GM10266 (cell line): ENCODE measurements around the gene ZSCAN5A.
"Not testable (repeated sequence)": the region's sequence is repeated elsewhere in the genome, so short reads cannot be mapped to it uniquely, and the experiment has no call there.

Source experiments
- DNase-seq: peaks from one replicate; pipeline ENCODE4 v3.0.0; 2012; ENCODE audit errors: extremely low spot score
- TF ChIP-seq, protein P1 (sequence below): IDR thresholded peaks from 2 replicates; pipeline ENCODE4 v1.5.1; 2012; ENCODE audit warnings: mild to moderate bottlenecking, low read depth; ENCODE audit not compliant: control insufficient read depth, insufficient read depth; ENCODE audit errors: missing control alignments

Gene ZSCAN5A

GRCh38 chr19:56252699-56253422 lies 61.8 kb downstream of the ZSCAN5A start:
- peak; percentile 49 for DNase-seq
- TF ChIP-seq, protein P1, sequence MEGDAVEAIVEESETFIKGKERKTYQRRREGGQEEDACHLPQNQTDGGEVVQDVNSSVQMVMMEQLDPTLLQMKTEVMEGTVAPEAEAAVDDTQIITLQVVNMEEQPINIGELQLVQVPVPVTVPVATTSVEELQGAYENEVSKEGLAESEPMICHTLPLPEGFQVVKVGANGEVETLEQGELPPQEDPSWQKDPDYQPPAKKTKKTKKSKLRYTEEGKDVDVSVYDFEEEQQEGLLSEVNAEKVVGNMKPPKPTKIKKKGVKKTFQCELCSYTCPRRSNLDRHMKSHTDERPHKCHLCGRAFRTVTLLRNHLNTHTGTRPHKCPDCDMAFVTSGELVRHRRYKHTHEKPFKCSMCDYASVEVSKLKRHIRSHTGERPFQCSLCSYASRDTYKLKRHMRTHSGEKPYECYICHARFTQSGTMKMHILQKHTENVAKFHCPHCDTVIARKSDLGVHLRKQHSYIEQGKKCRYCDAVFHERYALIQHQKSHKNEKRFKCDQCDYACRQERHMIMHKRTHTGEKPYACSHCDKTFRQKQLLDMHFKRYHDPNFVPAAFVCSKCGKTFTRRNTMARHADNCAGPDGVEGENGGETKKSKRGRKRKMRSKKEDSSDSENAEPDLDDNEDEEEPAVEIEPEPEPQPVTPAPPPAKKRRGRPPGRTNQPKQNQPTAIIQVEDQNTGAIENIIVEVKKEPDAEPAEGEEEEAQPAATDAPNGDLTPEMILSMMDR, result peak; percentile 74

DNA sequence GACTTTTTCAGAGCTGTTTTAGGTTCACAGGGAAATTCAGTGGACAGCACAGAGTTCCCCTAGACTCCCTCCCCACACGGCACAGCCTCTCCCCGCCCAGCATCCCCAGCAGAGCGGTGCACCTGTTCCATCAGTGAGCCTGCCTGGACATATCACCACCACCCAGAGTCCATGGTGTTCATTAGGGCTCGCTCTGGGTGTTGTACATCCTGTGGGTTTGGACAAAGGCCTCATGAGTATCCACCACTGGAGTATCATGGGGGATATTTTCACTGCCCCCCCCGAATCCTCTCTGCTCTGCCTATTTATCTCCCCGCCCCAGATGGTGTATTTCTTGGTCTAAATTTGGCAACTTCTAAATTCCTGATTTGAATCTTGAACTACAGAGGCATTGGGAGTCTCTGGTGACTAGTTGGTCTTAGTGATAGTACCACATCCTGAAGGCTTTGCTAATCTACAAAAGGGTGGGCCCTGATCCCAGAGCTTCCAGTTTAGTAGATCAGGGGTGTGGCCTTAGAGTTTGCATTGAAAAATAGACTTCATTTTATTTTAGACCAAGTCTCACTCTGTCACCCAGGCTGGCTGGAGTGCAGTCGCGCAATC lies 65.8 kb downstream of the ZSCAN5A start:
- DNase-seq, result not testable (repeated sequence)

GRCh38 chr19:56245764-56246163 lies 68.9 kb downstream of the ZSCAN5A start:
- not testable (repeated sequence) for DNase-seq

DNA sequence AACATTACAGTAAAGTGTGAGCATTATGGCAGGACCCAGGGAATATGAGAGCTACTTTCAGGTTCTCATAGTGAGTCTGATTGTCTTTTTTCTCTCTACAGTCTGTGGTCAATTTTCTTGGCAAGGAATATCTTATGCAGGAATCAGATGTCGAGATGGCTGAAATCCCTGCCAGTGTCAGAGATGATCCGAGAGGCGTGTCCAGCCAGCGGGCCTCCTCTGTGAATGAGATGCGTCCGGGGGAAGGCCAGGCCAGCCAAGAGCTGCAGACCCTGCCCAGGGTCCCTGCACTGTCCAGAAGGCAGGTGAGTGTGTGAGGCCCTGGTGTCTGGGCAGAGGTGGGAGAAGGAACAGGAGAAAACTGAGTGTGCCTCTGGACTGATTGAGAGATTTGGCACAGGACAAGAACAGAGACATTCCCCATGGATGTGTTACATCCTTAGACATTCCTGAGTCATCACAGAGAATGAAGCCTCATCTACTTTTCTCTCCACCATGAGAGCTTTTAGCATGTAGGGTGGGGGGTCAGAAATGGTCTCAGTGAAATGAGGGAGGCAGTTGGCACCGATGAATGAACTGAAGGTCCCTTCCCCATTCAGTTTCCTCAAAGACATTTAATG lies 69.4 kb downstream of the ZSCAN5A start:
- no peak for DNase-seq
- TF ChIP-seq, protein P1, result no peak

DNA sequence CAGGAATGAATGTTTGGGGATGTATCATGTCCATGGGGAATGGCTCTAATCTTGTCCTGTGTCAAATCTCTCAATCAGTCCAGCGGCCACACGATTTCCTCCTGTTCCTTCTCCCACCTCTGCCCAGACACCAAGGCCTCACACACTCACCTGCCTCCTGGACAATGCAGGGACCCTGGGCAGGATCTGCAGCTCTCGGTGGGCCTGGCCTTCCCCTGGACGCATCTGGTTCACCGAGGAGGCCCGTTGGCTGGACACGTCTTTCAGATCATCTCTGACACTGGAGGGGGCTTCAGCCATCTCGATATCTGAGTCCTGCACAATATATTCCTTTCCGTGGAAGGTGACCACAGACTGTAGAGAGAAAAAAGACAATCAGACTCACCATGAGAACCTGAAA lies 91.2 kb downstream of the ZSCAN5A start:
- TF ChIP-seq, protein P1, result no peak
- no peak for DNase-seq

- TF ChIP-seq, protein P1, result no peak
These were observed 91.7 kb downstream of the ZSCAN5A start for GRCh38 chr19:56222901-56223300.

DNA sequence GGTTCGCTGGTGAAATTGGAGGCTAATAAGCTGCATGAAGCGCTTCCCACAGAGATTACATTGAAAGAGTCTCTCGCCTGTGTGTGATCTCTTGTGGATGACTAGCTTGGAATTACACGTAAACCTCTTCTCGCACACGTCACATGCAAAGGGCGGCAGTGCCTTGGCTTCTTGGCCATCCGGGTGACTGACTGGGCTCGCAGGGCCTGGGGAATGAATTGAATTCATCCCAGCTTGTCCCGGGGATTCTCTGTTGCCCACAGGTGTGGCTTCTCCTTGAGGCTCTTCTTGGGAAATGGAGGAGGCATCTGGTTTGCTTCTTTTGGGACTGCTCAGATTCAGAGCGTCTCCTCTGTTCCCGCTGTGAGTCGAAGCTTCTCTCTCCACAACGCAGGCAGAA lies 92.8 kb downstream of the ZSCAN5A start:
- TF ChIP-seq, protein P1, result no peak
- DNase-seq, result no peak

More at GRCh38 chr19:56222901-56223300, 91.7 kb downstream of the ZSCAN5A start:
- no peak for DNase-seq

GRCh38 chr19:56221442-56221841 lies 93.2 kb downstream of the ZSCAN5A start:
- not testable (repeated sequence) for DNase-seq
